Natural killer cell treated with Interleukin-12 subunit alpha and Interleukin-12 subunit beta and Interleukin-15 and Interleukin-18, amount 100 ng/mL, for 72 hours (primary cell): ENCODE results near the gene NRCAM. TPM values are rescaled to one million over a fixed set of nuclear protein-coding genes. Genes with fewer than 3 reads are reported as not detected.
A peak's percentile ranks its signal among the peaks of the same experiment; 100 is the strongest.
"Not testable (repeated sequence)": the region's sequence is repeated elsewhere in the genome, so short reads cannot be mapped to it uniquely, and the experiment has no call there.

Experiments
- ATAC-seq, 2 donors: fragments of 150-1000 bp; cut with Tn5 transposase in 1 of 2; sonication (Bioruptor Pico), chemical (Tn5 transposase) in 1 of 2; 2 replicates each; pipeline ENCODE4 v1.10.0; 2021
- DNase-seq: peaks from one replicate; pipeline ENCODE4 v3.0.0; 2022; ENCODE audit warnings: low spot score
- H3K27ac Mint-ChIP-seq, 2 donors: 1 replicate in 1 of 2; 2 replicates in 1 of 2; pipeline ENCODE4 v1.8.0; 2022; ENCODE audit warnings: mixed read lengths in 2 of 2, mild to moderate bottlenecking in 1 of 2, moderate library complexity in 1 of 2
- H3K27me3 Mint-ChIP-seq, 2 donors: 1 replicate in 1 of 2; 2 replicates in 1 of 2; pipeline ENCODE4 v1.8.0; 2022; ENCODE audit warnings: mixed read lengths in 2 of 2
- H3K36me3 Mint-ChIP-seq: one replicate; pipeline ENCODE4 v1.8.0; 2022; ENCODE audit warnings: mixed read lengths
- H3K4me1 Mint-ChIP-seq, 2 donors: 1 replicate in 1 of 2; 2 replicates in 1 of 2; pipeline ENCODE4 v1.8.0; 2022; ENCODE audit warnings: low read depth in 2 of 2, mixed read lengths in 2 of 2, mild to moderate bottlenecking in 1 of 2
- H3K4me3 Mint-ChIP-seq: one replicate; pipeline ENCODE4 v1.8.0; 2022; ENCODE audit warnings: mixed read lengths
- H3K9me3 Mint-ChIP-seq: 2 replicates; pipeline ENCODE4 v1.8.0; 2022; ENCODE audit warnings: mixed read lengths
- total RNA-seq, 2 donors: library from RNA; stranded (reverse); gene quantifications; one replicate each; pipeline ENCODE4 v1.2.3, GENCODE V29; 2022

NRCAM gene
- total RNA-seq, 2 donors from 2014 or later, result not detected

DNA sequence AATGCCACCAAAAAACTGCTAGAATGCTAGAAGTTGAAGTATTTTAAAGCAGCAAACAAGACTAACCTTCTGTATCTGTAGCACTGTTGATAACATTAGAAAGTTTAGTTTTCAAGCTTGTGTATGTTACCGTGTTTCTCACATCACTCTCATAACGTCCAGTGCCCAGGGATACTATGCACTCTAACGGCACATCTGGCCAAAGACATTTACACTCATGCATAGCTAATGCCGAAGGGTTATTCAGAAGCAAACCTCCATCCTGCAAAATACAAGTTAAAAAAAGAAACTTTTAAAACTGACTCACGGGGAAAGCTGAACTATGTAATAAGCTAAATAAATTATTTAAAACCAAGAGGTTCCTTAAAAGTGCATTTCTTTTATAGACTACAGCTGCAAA, 22.9 kb upstream of the NRCAM start:
- Mint-ChIP-seq H3K27ac (no peak overlapping the region), H3K9me3 (no peaks in the 10 kb centered on the region), H3K4me3 (no peak overlapping the region), H3K27me3 (no peaks in the 10 kb centered on the region), H3K36me3 (peaks cover 5% of the 10 kb centered on the region), H3K4me1 (no peaks in the 10 kb centered on the region)
- no peak for ATAC-seq
- DNase-seq, result no peak

DNA sequence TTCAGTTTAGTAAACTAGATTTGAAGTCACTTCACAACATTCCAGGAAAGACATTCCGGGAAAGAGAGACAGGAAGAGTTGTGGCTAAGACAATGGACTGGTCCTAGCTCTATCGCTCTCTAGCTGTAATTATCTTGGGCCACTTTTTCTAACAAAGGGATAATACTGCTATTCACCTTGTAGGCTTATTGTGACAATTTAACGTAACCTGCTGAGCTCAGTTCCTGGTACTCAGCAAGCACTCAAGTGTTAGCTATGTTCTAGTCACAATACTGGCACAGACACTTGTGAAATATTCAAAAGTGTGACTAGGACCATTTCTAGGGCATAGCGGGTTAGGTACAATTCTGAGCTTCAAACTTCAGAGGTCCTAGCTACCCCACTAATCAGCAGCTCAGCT, 12.0 kb upstream of the NRCAM start:
- Mint-ChIP-seq H3K27ac (no peak overlapping the region), H3K4me3 (no peak overlapping the region), H3K9me3 (no peaks in the 10 kb centered on the region), H3K27me3 (no peaks in the 10 kb centered on the region), H3K4me1 (no peaks in the 10 kb centered on the region), H3K36me3 (no peaks in the 10 kb centered on the region)
- no peak for DNase-seq
- ATAC-seq, result no peak

DNA sequence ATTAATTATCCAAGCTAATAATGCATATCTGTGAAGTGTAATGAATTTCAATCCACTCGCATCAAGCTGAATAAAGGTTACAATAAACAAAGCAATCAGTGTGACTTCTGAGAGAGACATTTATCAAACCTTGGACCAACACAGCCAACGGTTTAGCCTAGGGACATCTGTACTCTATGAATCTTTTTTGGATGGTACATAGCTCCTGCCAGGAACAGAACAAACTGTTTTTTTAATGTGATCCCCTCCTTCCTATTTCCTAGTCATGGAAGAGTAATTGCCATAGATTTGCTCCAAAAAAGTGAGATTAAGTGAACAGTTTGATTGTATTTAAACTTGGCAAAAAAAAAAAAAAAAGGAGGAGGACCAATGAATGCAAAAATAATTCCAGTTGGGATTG, 11.2 kb upstream of the NRCAM start:
- ATAC-seq, result no peak
- Mint-ChIP-seq H3K27me3 (no peaks in the 10 kb centered on the region), H3K36me3 (no peaks in the 10 kb centered on the region), H3K4me1 (no peaks in the 10 kb centered on the region), H3K4me3 (no peak overlapping the region), H3K27ac (no peak overlapping the region), H3K9me3 (no peaks in the 10 kb centered on the region)
- no peak for DNase-seq

DNA sequence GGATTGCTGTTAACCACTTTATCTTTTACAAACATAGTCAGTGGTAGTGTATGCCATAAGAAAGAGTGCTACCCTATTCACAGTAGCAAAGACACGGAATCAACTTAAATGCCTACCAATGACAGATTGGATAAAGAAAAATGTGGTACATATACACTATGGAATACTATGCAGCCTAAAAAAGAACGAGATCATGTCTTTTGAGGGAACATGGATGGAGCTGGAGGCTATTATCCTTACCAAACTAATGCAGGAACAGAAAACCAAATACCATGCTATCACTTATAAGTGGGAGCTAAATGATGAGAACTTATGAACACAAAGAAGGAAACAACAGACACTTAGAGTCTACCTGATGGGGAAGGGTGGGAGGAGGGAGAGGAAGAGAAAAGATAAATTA, 10.1 kb upstream of the NRCAM start:
- not testable (repeated sequence) for H3K4me1 Mint-ChIP-seq, H3K27ac Mint-ChIP-seq, H3K36me3 Mint-ChIP-seq, ATAC-seq, H3K9me3 Mint-ChIP-seq, H3K27me3 Mint-ChIP-seq, DNase-seq, H3K4me3 Mint-ChIP-seq

DNA sequence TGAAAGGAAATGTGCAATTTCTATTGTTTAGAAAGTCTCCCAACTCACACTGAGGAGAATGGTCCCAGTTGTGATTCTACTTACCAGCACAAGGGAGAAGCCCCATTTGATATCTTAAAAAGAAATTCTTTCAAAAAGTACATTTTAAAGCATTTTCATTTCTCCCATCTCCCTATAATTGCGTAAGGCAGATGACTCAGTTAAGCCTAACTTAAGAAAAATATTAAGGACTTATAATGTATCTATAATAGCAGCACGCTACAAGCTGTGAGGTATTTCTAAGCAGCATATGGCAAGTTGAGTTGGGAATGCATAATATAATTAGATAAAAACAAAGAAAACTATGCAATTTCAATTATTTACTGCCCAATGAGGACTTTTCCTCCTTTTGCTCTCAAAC, 8.5 kb upstream of the NRCAM start:
- H3K27ac Mint-ChIP-seq, result no peak overlapping the region
- no peak overlapping the region for H3K4me3 Mint-ChIP-seq
- H3K27me3 Mint-ChIP-seq, result peaks cover 10 to 15% of the 10 kb centered on the region in 2 donors
- H3K4me1 Mint-ChIP-seq, result no peaks in the 10 kb centered on the region
- no peak for DNase-seq
- H3K9me3 Mint-ChIP-seq, result no peaks in the 10 kb centered on the region
- no peaks in the 10 kb centered on the region for H3K36me3 Mint-ChIP-seq
- no peak for ATAC-seq

DNA sequence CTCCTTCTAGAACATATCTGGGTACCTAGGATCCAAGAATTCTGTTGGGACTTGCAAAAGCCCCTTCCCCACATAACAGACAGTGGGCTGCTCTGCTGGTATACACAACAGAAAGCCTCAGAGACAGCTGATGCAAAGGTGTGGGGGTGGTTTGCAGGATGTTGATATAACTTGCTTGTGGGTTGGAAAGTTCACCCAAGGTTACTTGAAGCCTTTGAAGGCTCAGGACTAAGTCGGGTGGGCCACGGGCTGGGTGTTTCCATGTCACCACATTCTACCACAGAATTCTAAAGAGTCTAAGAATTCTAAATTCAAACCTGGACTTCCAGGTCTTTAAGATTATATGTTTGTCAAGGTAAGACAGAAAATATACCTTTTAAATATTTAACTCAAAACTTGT, 7.4 kb upstream of the NRCAM start:
- Mint-ChIP-seq H3K4me3 (no peak overlapping the region), H3K27ac (no peak overlapping the region), H3K36me3 (no peaks in the 10 kb centered on the region), H3K27me3 (peaks cover 15 to 26% of the 10 kb centered on the region in 2 donors), H3K9me3 (no peaks in the 10 kb centered on the region), H3K4me1 (no peaks in the 10 kb centered on the region)
- no peak for ATAC-seq
- DNase-seq, result no peak

DNA sequence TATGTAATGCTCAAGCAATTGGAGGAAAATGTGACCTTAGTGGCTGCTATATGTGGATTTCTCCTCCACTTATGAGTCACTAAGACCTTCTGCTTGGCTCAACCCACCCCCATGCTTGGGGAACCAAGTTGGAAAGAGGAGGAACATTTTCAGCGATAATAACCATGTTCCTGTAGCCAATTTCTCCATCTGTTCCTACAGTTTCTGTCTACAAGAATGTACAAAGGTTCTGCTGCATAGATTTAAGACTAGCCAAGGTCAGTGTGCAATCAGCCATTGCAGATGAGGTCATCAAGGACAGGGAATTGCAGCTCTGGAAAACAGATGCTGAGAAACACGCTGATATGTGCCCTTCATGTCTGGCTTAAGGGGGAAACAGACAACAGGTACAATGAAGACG, 5.6 kb upstream of the NRCAM start:
- Mint-ChIP-seq H3K4me1 (peaks cover 2 to 6% of the 10 kb centered on the region in 2 donors), H3K9me3 (no peaks in the 10 kb centered on the region), H3K27ac (no peak overlapping the region), H3K27me3 (peaks cover 28 to 44% of the 10 kb centered on the region in 2 donors), H3K36me3 (peaks cover 11% of the 10 kb centered on the region), H3K4me3 (no peak overlapping the region)
- ATAC-seq (no peak), DNase-seq (no peak)

DNA sequence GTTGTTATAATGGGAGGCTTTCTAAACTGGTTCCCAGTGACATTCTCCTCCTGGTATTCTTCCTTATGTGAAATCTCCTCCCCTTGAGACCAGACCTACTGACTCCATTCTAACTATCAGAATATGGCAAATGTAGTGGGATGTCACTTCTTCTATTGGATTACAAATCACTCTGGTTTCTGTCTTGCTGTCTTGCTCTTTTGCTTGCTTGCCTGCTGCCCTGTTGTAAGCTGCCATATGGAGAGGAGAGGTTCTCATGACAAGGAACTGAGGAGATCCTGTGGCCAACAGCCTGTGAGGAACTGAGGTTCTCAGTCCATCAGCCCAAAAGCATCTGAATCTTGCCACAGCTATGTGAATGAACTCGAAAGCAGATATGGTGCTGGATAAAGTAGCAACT, 4.7 kb upstream of the NRCAM start:
- Mint-ChIP-seq H3K9me3 (no peaks in the 10 kb centered on the region), H3K27me3 (peaks cover 28 to 48% of the 10 kb centered on the region in 2 donors)

DNA sequence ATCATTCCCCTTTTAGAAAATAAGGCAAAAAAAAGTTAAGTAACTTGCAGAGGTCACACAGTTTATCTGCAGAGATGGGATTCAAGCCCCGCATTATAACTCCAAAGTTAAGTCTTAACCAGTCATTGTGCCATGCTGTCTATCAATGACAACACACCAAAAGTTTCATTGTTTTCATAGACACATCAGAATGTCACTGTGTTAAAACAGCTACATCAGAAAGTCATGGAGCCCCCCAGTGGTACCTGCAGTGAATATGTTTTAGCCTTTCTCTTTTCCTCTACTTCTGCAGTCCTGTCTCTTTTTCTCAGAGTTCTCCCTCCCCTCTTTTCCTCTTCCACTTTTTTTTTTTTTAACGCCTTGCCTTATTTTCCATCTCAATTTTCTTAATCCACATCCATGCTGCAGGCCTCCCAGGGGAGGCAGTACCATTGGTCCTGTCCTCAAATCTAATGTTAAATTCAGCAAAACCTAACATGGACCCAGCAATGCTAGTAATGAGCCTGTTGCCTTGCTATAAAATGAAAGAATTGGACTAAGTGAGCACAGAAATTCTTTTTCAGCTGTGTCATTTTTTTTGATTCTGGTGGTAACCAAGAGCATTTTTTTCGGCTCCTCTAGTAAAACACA, 3.8 kb upstream of the NRCAM start:
- H3K4me3 Mint-ChIP-seq, result no peak overlapping the region
- H3K36me3 Mint-ChIP-seq, result peaks cover 11% of the 10 kb centered on the region
- H3K27me3 Mint-ChIP-seq, result peaks cover 28 to 48% of the 10 kb centered on the region in 2 donors
- DNase-seq, result no peak
- no peaks in the 10 kb centered on the region for H3K9me3 Mint-ChIP-seq
- ATAC-seq, result no peak
- H3K4me1 Mint-ChIP-seq, result peaks cover 2 to 6% of the 10 kb centered on the region in 2 donors
- no peak overlapping the region for H3K27ac Mint-ChIP-seq

More for the DNA sequence above, 4.7 kb upstream of the NRCAM start:
- no peak for DNase-seq
- Mint-ChIP-seq H3K27ac (no peak overlapping the region), H3K36me3 (peaks cover 11% of the 10 kb centered on the region), H3K4me3 (no peak overlapping the region), H3K4me1 (peaks cover 2 to 6% of the 10 kb centered on the region in 2 donors)
- ATAC-seq, result no peak

DNA sequence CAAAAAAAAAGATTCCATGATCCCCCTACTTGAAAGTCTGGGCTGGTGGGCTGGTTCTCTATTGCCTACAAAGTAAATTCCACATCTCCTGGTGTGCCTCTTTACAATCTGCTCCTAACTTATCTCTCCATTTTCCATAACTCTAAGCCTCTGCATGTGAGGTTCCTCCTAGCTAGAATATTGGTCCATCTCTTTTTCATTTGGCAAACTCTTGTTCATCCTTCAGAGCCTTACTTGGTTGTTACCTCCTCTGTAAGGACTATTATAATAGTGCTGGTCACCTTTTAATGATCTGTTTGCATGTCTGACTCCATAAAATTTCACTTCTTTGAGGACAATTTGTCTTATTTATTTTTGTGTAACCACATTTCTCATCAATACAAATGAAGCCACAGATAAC, 1.6 kb upstream of the NRCAM start:
- peaks cover 11% of the 10 kb centered on the region for H3K36me3 Mint-ChIP-seq
- ATAC-seq (no peak), DNase-seq (no peak)
- peak overlapping the region; percentile 4 for H3K4me3 Mint-ChIP-seq
- H3K9me3 Mint-ChIP-seq, result no peaks in the 10 kb centered on the region
- H3K27ac Mint-ChIP-seq, result no peak overlapping the region
- peaks cover 39 to 66% of the 10 kb centered on the region in 2 donors for H3K27me3 Mint-ChIP-seq
- peaks cover 2 to 6% of the 10 kb centered on the region in 2 donors for H3K4me1 Mint-ChIP-seq

DNA sequence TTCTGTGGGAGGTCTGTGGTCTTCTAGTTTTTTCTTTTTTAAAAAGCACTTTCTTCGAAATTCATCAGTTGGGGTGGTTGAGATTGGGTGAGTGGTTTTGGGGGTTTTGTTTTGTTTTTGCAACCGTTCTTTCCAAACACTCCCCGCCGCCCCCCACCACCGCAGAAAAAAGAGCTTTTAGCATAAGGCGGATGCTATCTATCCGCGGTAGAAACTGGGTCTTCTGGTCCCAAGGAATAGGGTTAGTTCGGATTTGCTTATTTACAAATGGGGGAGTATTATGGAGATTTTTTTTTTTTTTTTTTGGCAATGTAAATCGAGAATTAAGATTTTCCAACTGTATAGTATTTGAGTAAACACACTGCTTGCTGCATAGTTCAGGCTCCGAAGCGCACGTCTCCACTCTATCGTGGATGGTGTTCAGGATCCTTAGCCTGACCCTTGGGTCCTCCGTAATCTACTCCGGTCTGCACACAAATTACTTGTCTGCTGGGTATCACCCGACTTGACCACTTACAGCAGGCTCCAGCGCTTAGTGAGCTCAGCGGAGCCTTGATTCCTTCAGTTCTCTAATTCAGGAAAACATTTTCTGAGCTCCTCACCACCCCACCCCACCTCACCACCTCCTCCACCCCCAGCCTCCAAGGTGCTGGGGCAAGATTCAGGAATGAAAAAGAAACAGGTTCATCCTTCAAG, 757 bp upstream of the NRCAM start:
- DNase-seq (no peak), ATAC-seq (no peak)
- H3K4me3 Mint-ChIP-seq, result no peak overlapping the region
- peaks cover 2 to 6% of the 10 kb centered on the region in 2 donors for H3K4me1 Mint-ChIP-seq
- H3K27ac Mint-ChIP-seq, result no peak overlapping the region
- H3K36me3 Mint-ChIP-seq, result peaks cover 11% of the 10 kb centered on the region
- H3K9me3 Mint-ChIP-seq, result no peaks in the 10 kb centered on the region
- H3K27me3 Mint-ChIP-seq, result peaks cover 44 to 75% of the 10 kb centered on the region in 2 donors

DNA sequence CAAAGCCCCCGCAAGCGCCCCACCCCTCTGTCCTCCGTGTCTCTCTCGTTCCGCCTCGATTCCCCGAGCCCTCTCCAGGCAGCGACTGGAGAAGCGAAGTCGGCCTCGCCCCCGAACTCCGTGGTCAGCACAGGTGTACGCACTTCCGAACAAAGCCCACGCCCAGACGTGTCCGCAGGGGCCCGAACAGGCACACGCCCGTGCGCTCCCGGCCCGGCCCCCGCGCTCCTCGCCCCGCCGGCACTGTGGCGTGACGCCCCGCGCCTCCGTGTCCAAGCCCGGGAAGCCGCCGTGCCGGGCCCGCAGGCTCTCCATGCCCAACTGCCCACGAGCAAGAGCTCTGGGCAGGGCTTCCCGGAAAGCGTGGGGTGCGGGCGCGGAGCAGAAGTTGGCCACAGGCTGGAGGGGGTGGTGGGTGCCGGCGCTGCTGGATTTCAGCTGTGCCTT, 662 bp downstream of the NRCAM start:
- peaks cover 2 to 6% of the 10 kb centered on the region in 2 donors for H3K4me1 Mint-ChIP-seq
- no peaks in the 10 kb centered on the region for H3K9me3 Mint-ChIP-seq
- no peak overlapping the region for H3K4me3 Mint-ChIP-seq
- peaks cover 49 to 78% of the 10 kb centered on the region in 2 donors for H3K27me3 Mint-ChIP-seq
- peaks cover 11% of the 10 kb centered on the region for H3K36me3 Mint-ChIP-seq
- H3K27ac Mint-ChIP-seq, result no peak overlapping the region
- DNase-seq (no peak), ATAC-seq (peak in 1 of 2 donors; percentile 48)

DNA sequence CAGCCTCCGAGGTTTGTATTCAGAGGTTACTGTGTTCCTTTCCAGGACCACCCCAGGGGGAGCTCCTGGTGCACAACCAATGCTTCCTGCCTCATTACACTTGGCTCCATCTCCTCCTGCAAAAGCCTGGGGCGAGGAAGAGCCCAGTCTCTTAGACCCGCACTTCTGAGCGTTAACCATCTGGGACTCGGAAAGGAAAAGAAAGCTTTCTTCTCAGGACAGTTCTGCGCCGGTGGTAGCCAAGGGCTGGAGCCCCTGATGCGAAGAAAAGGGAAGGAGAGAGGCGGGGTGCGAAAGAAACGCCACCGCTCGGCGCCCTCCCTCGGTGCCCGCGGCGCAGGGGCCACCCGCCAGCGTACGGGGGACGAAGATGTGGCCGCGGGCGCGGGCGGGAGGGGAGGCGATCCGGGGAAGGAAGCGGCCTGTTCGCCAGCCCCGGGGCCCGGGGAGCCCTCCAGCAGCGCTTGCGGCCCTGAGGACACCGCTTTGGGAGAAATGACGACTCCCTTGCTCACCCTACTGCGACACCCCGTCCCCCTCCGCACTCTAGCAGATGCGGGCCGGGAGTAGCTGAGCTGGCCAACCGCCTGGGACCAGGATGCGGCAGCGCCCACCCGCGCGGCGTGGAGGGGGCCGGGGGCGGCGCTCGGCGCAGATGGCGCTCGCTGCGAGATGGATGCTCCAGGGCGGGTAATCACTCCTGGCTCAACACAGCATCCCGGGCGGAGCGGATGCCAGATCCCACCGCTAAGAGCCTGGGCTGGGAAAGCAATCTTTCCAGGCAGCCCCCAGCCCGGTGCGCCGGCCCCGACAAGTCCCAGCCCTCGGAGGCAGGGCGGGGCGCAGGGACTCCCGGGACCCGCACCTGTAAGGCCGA, 1.3 kb downstream of the NRCAM start:
- Mint-ChIP-seq H3K27me3 (peaks cover 45 to 72% of the 10 kb centered on the region in 2 donors), H3K36me3 (peaks cover 11% of the 10 kb centered on the region), H3K4me3 (no peak overlapping the region), H3K4me1 (peaks cover 2 to 6% of the 10 kb centered on the region in 2 donors), H3K27ac (no peak overlapping the region), H3K9me3 (no peaks in the 10 kb centered on the region)
- ATAC-seq (peak; percentile 16 to 25), DNase-seq (no peak)

DNA sequence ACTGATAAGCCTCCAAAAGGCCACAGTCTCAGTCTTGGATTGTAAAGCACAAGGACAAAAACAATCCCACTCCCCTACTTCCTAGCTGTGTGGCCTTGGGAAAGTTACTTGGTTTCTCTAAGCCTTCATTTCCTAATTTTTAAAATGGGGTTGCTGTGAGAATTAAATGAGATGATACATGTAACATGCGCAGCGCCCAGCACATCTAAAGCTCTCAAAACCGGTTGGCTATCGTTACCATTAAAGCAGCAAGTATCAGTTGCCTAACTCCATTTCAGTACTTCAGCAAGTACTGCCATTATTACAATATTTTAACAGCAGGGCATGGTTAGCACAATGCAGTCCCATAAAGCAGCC, 1.9 kb downstream of the NRCAM start:
- H3K36me3 Mint-ChIP-seq, result peaks cover 11% of the 10 kb centered on the region
- no peak overlapping the region for H3K4me3 Mint-ChIP-seq
- H3K27me3 Mint-ChIP-seq, result peaks cover 42 to 66% of the 10 kb centered on the region in 2 donors
- no peak overlapping the region for H3K27ac Mint-ChIP-seq
- DNase-seq (no peak), ATAC-seq (no peak)
- peaks cover 2 to 6% of the 10 kb centered on the region in 2 donors for H3K4me1 Mint-ChIP-seq
- H3K9me3 Mint-ChIP-seq, result no peaks in the 10 kb centered on the region
